ENCODE results near the gene PIP5K1B. TPM values are rescaled to one million over a fixed set of nuclear protein-coding genes. Genes with fewer than 3 reads are reported as not detected.

Gene PIP5K1B
- total and polyA plus RNA-seq, 2 experiments from 2014 or later, result 1.3 to 2.8 TPM

GRCh38 chr9:68728731-68729130, 23.7 kb downstream of the PIP5K1B start:
- ATAC-seq, result no peak
- Histone ChIP-seq H3K4me1 (ENCODE audit: insufficient read depth) (peaks cover 11% of the 10 kb centered on the region), H3K9me2 (ENCODE audit: insufficient read depth) (no peaks in the 10 kb centered on the region; the same call in 1 of the 2 replicates), H3K27ac (ENCODE audit: low read depth) (no peak overlapping the region), H4K20me1 (replicated peaks; ENCODE audit: insufficient read depth) (no peaks in the 10 kb centered on the region), H3K79me2 (replicated peaks; ENCODE audit: insufficient read depth) (0 out of 2 replicates have a peak, but pooled peaks cover 2% of the 10 kb centered on the region), H3K4me3 (no peak overlapping the region), H2AFZ (no peak overlapping the region), H3F3A (replicated peaks; ENCODE audit: low read depth) (no peaks in the 10 kb centered on the region), H3K4me2 (no peak overlapping the region), H3K27me3 (ENCODE audit: insufficient read depth) (no peaks in the 10 kb centered on the region), H3K36me3 (ENCODE audit: insufficient read depth) (no peaks in the 10 kb centered on the region)
- H3K27ac Mint-ChIP-seq, result no peak overlapping the region
- no peak for DNase-seq (ENCODE audit: low spot score)
- H3K4me1 Mint-ChIP-seq, result peaks cover 12% of the 10 kb centered on the region
- H3K36me3 Mint-ChIP-seq (ENCODE audit: low read depth), result no peaks in the 10 kb centered on the region
- TF ChIP-seq ZNF331 (CRISPR knock-in tag; IDR thresholded peaks at IDR 0.05; ENCODE audit: low read depth) (no peak), ETS1 (IDR thresholded peaks at IDR 0.05) (no peak), EZH2 (IDR thresholded peaks at IDR 0.05; ENCODE audit: low read depth, unreplicated experiment) (no peak), ZNF462 (CRISPR knock-in tag; IDR thresholded peaks at IDR 0.05) (no peak)
- H3K4me3 Mint-ChIP-seq, result no peak overlapping the region
- H3K9me3 Mint-ChIP-seq, result no peaks in the 10 kb centered on the region
- H3K27me3 Mint-ChIP-seq (ENCODE audit: insufficient read depth, low read depth, poor library complexity), result no peaks in the 10 kb centered on the region

Measured in GM23338 (cell line).